Suprapubic skin (tissue), 4 donors: ENCODE results near the gene RBM47. TPM values are rescaled to one million over a fixed set of nuclear protein-coding genes. Genes with fewer than 3 reads are reported as not detected.
"Not testable (repeated sequence)": the region's sequence is repeated elsewhere in the genome, so short reads cannot be mapped to it uniquely, and the experiment has no call there.

Source experiments
- DNase-seq, 2 donors: peaks; one replicate each; pipeline ENCODE4 v3.0.0-alpha.2; 2019; ENCODE audit warnings: low spot score in 2 of 2
- H3K27ac ChIP-seq: fragments of 200-600 bp; sonication (generic); one replicate; pipeline ENCODE4 v1.5.1; 2019
- H3K27me3 ChIP-seq: fragments of 200-600 bp; sonication (generic); one replicate; pipeline ENCODE4 v1.5.1; 2019
- H3K36me3 ChIP-seq: fragments of 200-600 bp; sonication (generic); one replicate; pipeline ENCODE4 v1.5.1; 2019
- H3K4me1 ChIP-seq: fragments of 200-600 bp; sonication (generic); one replicate; pipeline ENCODE4 v1.5.1; 2019
- H3K4me3 ChIP-seq: fragments of 200-600 bp; sonication (generic); one replicate; pipeline ENCODE4 v1.5.1; 2019; ENCODE audit warnings: mild to moderate bottlenecking
- H3K9me3 ChIP-seq: fragments of 200-600 bp; sonication (generic); one replicate; pipeline ENCODE4 v1.5.1; 2019
- EP300 ChIP-seq: sonication (generic); formaldehyde crosslinking; IDR thresholded peaks from one replicate; pipeline ENCODE4 v1.6.1; 2017; ENCODE audit warnings: antibody characterized with exemption
- POLR2A ChIP-seq, 2 donors: fragments of 450-650 bp; IDR thresholded peaks; one replicate each; pipeline ENCODE4 v1.6.1; 2017; ENCODE audit warnings: antibody characterized with exemption in 2 of 2, mild to moderate bottlenecking in 2 of 2, moderate library complexity in 2 of 2
- POLR2AphosphoS5 ChIP-seq, 3 donors: sonication (generic); formaldehyde crosslinking; IDR thresholded peaks; one replicate each; pipeline ENCODE4 v1.6.1; 2017; ENCODE audit warnings: antibody characterized with exemption in 3 of 3
- WGBS: methylation state at CpG from one replicate; pipeline ENCODE4 v1.1.5; 2018; 5-methylcytosine and 5-hydroxymethylcytosine counted together
- total RNA-seq, 4 donors: library from RNA; depleted of rRNA; stranded (reverse); fragments of >200 nt; gene quantifications; one replicate each; pipeline ENCODE4 v1.1.0, GENCODE V29; 2016
- TF ChIP-seq, protein P1 (sequence below), 2 donors: fragments of 200-600 bp in 1 of 2; fragments of 450-650 bp in 1 of 2; sonication (generic) in 1 of 2; IDR thresholded peaks; one replicate each; pipeline ENCODE4 v1.5.1; 2016 to 2019; ENCODE audit warnings: antibody characterized with exemption in 2 of 2, mild to moderate bottlenecking in 1 of 2, moderate library complexity in 1 of 2

RBM47 gene
- total RNA-seq, 4 donors from 2014 or later: 40.2 to 286 (median 47.4) TPM

DNA sequence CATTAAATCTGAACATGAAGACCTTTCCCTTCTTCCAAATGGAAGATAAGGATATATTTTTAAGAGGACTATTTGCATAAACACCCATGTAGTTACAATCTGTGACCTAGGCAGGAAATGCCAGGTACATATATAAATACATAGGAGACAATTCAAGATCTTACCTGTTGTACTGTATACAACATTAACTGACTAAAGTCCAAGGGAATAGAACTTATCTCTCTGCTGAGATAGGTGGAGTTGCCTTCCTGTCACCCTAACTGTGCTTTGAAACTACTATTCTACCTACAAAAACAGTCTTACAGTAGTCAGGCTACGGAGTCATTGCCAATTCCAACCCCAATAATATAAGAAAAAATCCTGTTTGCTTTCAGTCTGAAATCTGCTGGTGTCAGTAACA lies 188.2 kb downstream of the RBM47 start:
- Histone ChIP-seq H3K4me1 (peaks cover 5% of the 10 kb centered on the region), H3K4me3 (no peak overlapping the region), H3K27ac (no peak overlapping the region), H3K9me3 (no peaks in the 10 kb centered on the region), H3K36me3 (peaks cover 11% of the 10 kb centered on the region), H3K27me3 (no peaks in the 10 kb centered on the region)
- TF ChIP-seq, protein P1, sequence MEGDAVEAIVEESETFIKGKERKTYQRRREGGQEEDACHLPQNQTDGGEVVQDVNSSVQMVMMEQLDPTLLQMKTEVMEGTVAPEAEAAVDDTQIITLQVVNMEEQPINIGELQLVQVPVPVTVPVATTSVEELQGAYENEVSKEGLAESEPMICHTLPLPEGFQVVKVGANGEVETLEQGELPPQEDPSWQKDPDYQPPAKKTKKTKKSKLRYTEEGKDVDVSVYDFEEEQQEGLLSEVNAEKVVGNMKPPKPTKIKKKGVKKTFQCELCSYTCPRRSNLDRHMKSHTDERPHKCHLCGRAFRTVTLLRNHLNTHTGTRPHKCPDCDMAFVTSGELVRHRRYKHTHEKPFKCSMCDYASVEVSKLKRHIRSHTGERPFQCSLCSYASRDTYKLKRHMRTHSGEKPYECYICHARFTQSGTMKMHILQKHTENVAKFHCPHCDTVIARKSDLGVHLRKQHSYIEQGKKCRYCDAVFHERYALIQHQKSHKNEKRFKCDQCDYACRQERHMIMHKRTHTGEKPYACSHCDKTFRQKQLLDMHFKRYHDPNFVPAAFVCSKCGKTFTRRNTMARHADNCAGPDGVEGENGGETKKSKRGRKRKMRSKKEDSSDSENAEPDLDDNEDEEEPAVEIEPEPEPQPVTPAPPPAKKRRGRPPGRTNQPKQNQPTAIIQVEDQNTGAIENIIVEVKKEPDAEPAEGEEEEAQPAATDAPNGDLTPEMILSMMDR (IDR thresholded peaks at IDR 0.05): no peak
- TF ChIP-seq EP300 (no peak), POLR2AphosphoS5 (IDR thresholded peaks at IDR 0.05) (no peak), POLR2A (IDR thresholded peaks at IDR 0.05) (no peak)
- no peak for DNase-seq
- 87% methylated on average over 1 of the region's 1 CpG for whole genome bisulfite sequencing

DNA sequence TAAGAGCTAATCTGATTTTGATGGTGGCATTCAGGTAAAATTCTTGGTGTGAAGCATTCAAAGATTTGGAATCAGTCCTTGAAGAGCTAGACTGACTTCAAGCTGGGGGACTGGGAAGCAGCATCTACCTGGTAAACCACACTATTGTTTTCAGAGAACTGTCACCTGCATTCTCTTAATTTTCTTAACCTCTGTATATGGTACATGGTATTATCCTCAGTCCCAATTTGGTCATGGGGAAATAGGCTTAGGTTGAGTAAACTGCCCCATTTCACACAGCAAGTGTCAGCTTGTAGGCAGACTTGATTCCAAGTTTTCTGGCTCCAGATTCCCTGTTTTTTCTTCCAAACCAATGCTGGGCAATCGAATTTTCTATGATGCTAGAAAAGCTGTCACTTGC lies 190.1 kb downstream of the RBM47 start:
- WGBS: 47% methylated on average over 1 of the region's 1 CpG
- no peak overlapping the region for H3K27ac ChIP-seq

DNA sequence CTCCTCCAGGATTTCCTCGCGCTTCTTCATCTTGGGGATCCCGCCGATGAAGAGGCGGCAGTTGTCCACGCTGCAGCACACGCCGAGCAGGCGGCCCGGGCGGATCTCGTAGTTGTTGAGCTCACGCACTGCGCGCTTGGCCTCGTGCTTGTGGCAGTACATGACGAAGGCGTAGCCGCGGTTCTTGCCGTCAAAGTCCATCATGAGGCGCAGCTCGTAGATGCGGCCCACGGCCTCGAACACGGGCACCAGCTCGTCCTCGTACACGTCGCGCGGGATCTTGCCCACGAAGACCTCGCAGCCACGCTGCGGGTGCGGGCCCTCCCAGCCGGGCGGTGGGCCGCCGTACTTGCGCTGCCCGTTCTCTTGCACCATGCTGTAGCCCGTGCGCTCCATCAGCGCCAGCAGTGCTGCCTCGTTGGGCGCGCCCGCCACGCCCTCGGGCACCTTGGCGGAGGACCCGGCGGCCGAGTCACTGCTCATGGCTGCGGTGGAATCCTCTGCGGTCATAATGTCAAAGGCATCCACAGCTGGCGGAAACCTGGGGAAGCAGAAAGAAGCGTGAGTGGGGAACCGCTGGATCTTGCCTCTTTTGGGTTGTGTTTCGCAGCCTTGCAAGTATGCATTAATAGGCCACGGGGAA lies 191.2 kb downstream of the RBM47 start:
- Histone ChIP-seq H3K9me3 (no peaks in the 10 kb centered on the region), H3K4me1 (no peaks in the 10 kb centered on the region), H3K27me3 (no peaks in the 10 kb centered on the region), H3K36me3 (peaks cover 20% of the 10 kb centered on the region), H3K4me3 (no peak overlapping the region), H3K27ac (no peak overlapping the region)
- 96% methylated on average over 53 of the region's 64 CpGs for WGBS
- DNase-seq: no peak
- TF ChIP-seq EP300 (no peak), POLR2A (IDR thresholded peaks at IDR 0.05) (no peak)

More for the DNA sequence above, 190.1 kb downstream of the RBM47 start:
- Histone ChIP-seq H3K4me1 (no peaks in the 10 kb centered on the region), H3K4me3 (no peak overlapping the region), H3K27me3 (no peaks in the 10 kb centered on the region), H3K9me3 (no peaks in the 10 kb centered on the region), H3K36me3 (peaks cover 20% of the 10 kb centered on the region)
- no peak for DNase-seq
- no peak for TF ChIP-seq EP300
- no peak for TF ChIP-seq POLR2A (IDR thresholded peaks at IDR 0.05)
- TF ChIP-seq, protein P1 (IDR thresholded peaks at IDR 0.05): no peak
- TF ChIP-seq POLR2AphosphoS5 (IDR thresholded peaks at IDR 0.05): no peak

DNA sequence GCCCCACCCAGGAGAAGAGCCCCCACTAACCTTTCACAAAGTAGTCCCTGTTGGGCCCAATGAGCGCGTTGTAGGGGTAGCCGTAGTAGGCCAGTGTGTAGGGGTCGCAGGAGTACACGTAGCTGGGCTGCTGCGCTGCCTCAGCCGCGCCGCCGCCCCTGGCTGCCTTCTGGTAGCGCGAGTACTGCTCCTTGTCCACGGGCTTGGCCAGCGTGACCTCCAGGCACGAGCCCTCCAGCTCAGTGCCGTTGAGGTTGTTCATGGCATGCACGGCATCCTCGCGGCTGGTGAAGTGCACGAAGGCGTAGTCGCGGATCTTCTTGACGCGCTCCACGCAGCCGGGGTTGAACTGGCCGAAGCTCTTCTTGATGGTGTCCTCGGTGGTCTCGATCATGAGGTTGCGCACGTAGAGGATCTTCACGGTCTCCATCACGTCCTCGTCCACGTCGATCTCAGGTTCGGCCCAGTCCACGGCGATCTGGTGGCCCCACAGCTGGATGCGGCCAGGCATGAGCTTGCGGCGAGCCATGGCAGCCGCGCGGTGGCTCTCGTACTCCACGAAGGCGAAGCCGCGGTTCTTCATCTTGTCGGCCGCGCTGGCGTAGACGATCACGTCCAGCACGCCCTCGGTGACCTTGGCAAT lies 191.8 kb downstream of the RBM47 start:
- WGBS: 96% methylated on average over 57 of the region's 59 CpGs
- Histone ChIP-seq H3K27me3 (no peaks in the 10 kb centered on the region), H3K9me3 (no peaks in the 10 kb centered on the region), H3K36me3 (peaks cover 20% of the 10 kb centered on the region), H3K4me1 (no peaks in the 10 kb centered on the region), H3K4me3 (no peak overlapping the region), H3K27ac (no peak overlapping the region)
- TF ChIP-seq, protein P1 (IDR thresholded peaks at IDR 0.05): no peak
- TF ChIP-seq EP300 (no peak), POLR2AphosphoS5 (IDR thresholded peaks at IDR 0.05) (no peak), POLR2A (IDR thresholded peaks at IDR 0.05) (no peak)
- no peak for DNase-seq

DNA sequence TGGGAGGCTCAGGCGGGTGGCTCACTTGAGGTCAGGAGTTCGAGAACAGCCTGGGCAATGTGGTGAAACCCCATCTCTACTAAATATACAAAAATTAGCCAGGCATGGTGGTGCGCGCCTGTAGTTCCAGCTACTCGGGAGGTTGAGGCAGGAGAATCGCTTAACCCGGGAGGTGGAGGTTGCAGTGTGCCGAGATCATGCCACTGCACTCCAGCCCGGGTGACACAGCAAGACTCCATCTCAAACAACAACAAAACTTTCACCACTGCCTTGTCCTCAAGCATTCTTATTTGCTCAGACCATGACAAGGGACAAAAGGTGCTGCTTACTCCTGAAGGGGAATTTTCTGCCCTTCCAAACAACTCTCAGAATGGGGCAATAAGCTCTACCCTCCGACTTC lies 194.4 kb downstream of the RBM47 start:
- 95% methylated on average over 3 of the region's 10 CpGs for WGBS
- DNase-seq, H3K27me3 ChIP-seq: not testable (repeated sequence)

DNA sequence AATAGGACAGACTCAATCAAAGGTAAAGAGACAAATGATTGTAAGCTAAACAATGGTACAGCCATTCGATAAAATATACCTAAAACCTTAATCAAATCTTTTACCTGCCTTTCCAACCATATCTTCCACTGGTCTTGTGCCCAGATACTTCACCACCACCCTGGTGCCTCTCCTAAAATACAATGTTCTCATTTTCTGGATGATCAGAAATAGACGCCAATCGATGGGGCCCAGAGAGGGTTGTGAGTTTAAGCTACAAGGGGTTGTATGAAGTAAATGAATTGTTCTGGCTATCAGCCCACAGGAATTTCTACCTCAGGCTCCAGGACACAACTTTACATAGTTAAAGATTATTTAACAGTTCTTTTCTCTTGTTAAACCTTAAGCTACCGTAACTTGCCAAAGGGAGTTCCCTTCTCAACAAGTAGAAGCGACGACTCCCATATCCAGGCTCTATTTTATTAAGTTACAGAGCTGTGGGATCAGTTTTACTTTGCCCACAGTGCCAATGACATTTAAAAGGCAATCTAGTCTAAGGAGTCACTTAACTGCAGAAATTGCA lies 195.5 kb downstream of the RBM47 start:
- H3K27me3 ChIP-seq: no peaks in the 10 kb centered on the region
- DNase-seq: no peak
- TF ChIP-seq POLR2A (IDR thresholded peaks at IDR 0.05) (no peak), EP300 (no peak), POLR2AphosphoS5 (IDR thresholded peaks at IDR 0.05) (no peak)
- TF ChIP-seq, protein P1 (IDR thresholded peaks at IDR 0.05): no peak
- 64% methylated on average over 6 of the region's 6 CpGs for WGBS
- peaks cover 38% of the 10 kb centered on the region for H3K36me3 ChIP-seq
- H3K4me1 ChIP-seq: no peaks in the 10 kb centered on the region
- no peak overlapping the region for H3K27ac ChIP-seq
- H3K9me3 ChIP-seq: no peaks in the 10 kb centered on the region
- H3K4me3 ChIP-seq: no peak overlapping the region

More for the DNA sequence above, 194.4 kb downstream of the RBM47 start:
- H3K36me3 ChIP-seq: peaks cover 32% of the 10 kb centered on the region
- H3K9me3 ChIP-seq, H3K4me1 ChIP-seq, H3K4me3 ChIP-seq, H3K27ac ChIP-seq: not testable (repeated sequence)
